ENCODE results near the gene KCNH5. TPM values are rescaled to one million over a fixed set of nuclear protein-coding genes. Genes with fewer than 3 reads are reported as not detected.

The KCNH5 gene
- total and polyA plus RNA-seq, 2 of the 13 experiments (the other 11 are each of a cell fraction or from before 2014, with no cell fraction given) = not detected

- no peak for TF ChIP-seq RFXAP (CRISPR knock-in tag; IDR thresholded peaks at IDR 0.05; ENCODE audit: borderline replicate concordance)
- no peak for TF ChIP-seq DNMT1 (CRISPR knock-in tag; IDR thresholded peaks at IDR 0.05)
- no peak for TF ChIP-seq ATRX (CRISPR knock-in tag; IDR thresholded peaks at IDR 0.05; ENCODE audit: borderline replicate concordance)
- peak; percentile 65; the same call in 1 of the 2 replicates for TF ChIP-seq IKZF5 (CRISPR knock-in tag; IDR thresholded peaks at IDR 0.05)
- no peak for TF ChIP-seq ARNT (IDR thresholded peaks at IDR 0.05)
- TF ChIP-seq ADNP (CRISPR knock-in tag; IDR thresholded peaks at IDR 0.05) = no peak
- no peak for TF ChIP-seq ZNF33A (CRISPR knock-in tag; IDR thresholded peaks at IDR 0.05; ENCODE audit: borderline replicate concordance)
- no peak for TF ChIP-seq NFRKB (IDR thresholded peaks at IDR 0.05)
- no peak for TF ChIP-seq ZNF841 (CRISPR knock-in tag; IDR thresholded peaks at IDR 0.05; ENCODE audit: borderline replicate concordance)
- TF ChIP-seq ZNF569 (CRISPR knock-in tag; IDR thresholded peaks at IDR 0.05; ENCODE audit: borderline replicate concordance) = no peak
- no peak for TF ChIP-seq ZNF431 (CRISPR knock-in tag; IDR thresholded peaks at IDR 0.05; ENCODE audit: borderline replicate concordance, low read depth)
- TF ChIP-seq MED13 (CRISPR knock-in tag; IDR thresholded peaks at IDR 0.05) = no peak
- TF ChIP-seq RAD51 (IDR thresholded peaks at IDR 0.05; ENCODE audit: borderline replicate concordance) = no peak
- TF ChIP-seq ZNF264 (CRISPR knock-in tag; IDR thresholded peaks at IDR 0.05) = no peak
- TF ChIP-seq ZNF407 (CRISPR knock-in tag; IDR thresholded peaks at IDR 0.05; ENCODE audit: not compliant biosample characterization) = no peak
- peak; percentile 56; the same call in 1 of the 2 replicates for TF ChIP-seq ZBTB20 (CRISPR knock-in tag; IDR thresholded peaks at IDR 0.05; ENCODE audit: borderline replicate concordance, low read depth)
- peak; percentile 47 for TF ChIP-seq TBL1XR1 (IDR thresholded peaks at IDR 0.05; ENCODE audit: borderline replicate concordance, low read length, partially characterized antibody)
- TF ChIP-seq ZNF251 (CRISPR knock-in tag; IDR thresholded peaks at IDR 0.05) = no peak
- TF ChIP-seq ZNF607 (CRISPR knock-in tag; IDR thresholded peaks at IDR 0.05; ENCODE audit: borderline replicate concordance) = no peak
- TF ChIP-seq ZNF367 (CRISPR knock-in tag; IDR thresholded peaks at IDR 0.05; ENCODE audit: borderline replicate concordance) = no peak
- TF ChIP-seq HNF4G (IDR thresholded peaks at IDR 0.05; ENCODE audit: borderline replicate concordance, low read depth, low read length) = peak; percentile 65
- no peak for TF ChIP-seq HNF4G (CRISPR knock-in tag; IDR thresholded peaks at IDR 0.05; ENCODE audit: borderline replicate concordance, low read depth)
Observed at GRCh38 chr14:62691647-62692489, 353.4 kb downstream of the KCNH5 start (continued).
